ENCODE measurements around the gene NR2C2. TPM values are rescaled to one million over a fixed set of nuclear protein-coding genes. Genes with fewer than 3 reads are reported as not detected.

Gene NR2C2
- total RNA-seq, 2 experiments from 2014 or later, result 47.1 to 47.4 TPM

DNA sequence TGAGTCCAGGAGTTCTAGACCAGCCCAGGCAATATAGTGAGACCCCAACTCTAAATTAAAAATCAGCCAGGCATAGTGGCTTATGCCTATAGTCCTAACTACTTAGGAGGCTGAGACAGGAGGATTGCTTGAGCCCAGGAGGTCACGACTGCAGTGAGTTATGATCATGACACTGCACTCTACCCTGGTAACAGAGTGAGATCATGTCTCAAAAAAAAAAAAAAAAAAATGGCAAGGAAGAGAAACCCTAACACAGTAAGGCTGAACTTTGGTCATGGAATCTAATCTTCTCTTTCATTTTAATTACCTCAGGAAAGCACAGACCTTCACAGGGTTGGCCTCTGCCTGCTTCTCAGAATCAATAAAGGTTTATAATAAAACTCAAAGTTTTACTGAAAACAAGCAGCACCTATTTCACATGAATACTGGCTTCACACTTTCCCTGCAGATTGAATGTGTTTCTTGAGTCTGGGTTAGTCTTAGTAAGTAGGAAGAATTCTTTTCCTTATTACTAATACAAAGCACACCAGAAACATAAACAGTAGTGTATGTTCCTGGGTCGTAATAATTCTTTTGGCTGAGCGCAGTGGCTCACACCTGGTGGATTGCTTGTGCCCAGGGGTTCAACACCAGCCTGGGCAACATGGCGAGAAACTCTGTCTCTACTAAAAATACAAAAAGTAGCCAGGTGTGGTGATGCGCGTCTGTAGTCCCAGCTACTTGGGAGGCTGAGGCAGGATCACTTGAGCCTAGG is 11.6 kb upstream of the NR2C2 start:
- Mint-ChIP-seq H3K4me1 (ENCODE audit: low read depth) (no peaks in the 10 kb centered on the region), H3K9me3 (no peaks in the 10 kb centered on the region), H3K36me3 (ENCODE audit: low read depth) (no peaks in the 10 kb centered on the region), H3K27ac (no peak overlapping the region), H3K4me3 (no peak overlapping the region), H3K27me3 (no peaks in the 10 kb centered on the region)
- CTCF ChIA-PET, result no interaction called here
- DNase-seq (no peak), ATAC-seq (no peak)
- intact Hi-C loops (cut with micrococcal nuclease), result no loop called here
- TF ChIP-seq, protein P1, sequence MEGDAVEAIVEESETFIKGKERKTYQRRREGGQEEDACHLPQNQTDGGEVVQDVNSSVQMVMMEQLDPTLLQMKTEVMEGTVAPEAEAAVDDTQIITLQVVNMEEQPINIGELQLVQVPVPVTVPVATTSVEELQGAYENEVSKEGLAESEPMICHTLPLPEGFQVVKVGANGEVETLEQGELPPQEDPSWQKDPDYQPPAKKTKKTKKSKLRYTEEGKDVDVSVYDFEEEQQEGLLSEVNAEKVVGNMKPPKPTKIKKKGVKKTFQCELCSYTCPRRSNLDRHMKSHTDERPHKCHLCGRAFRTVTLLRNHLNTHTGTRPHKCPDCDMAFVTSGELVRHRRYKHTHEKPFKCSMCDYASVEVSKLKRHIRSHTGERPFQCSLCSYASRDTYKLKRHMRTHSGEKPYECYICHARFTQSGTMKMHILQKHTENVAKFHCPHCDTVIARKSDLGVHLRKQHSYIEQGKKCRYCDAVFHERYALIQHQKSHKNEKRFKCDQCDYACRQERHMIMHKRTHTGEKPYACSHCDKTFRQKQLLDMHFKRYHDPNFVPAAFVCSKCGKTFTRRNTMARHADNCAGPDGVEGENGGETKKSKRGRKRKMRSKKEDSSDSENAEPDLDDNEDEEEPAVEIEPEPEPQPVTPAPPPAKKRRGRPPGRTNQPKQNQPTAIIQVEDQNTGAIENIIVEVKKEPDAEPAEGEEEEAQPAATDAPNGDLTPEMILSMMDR (IDR thresholded peaks at IDR 0.05), result no peak
- POLR2A ChIA-PET, result no interaction called here

DNA sequence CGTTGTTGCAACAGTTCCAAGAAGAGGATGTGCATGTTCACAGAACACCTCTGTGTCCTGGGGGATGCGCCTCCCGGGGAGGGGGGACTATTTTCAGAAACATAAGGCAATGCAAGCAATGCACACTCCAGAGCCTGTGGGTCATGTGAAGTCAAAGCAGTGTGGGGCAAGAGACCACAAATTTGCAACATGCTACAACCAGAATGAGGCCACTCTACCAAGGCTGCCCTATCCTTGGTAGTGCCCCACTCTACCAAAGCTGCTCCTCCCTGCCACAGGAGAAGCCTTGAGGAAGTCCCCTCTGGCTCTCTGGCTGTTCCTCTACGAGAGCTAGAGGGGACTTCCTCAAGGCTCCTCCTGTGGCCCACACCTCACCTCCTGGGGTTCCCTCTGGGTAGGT is 8.4 kb upstream of the NR2C2 start:
- H3K27ac Mint-ChIP-seq, result no peak overlapping the region
- POLR2A ChIA-PET, result no interaction called here
- ATAC-seq (no peak), DNase-seq (no peak)
- CTCF ChIA-PET, result interaction anchor here (0.6 to 1.4 kb wide), 2 partner anchors 17 to 121 kb away, joined by 3 to 5 read pairs; no protein-coding TSS in a partner anchor
- H3K4me1 Mint-ChIP-seq (ENCODE audit: low read depth), result peaks cover 8% of the 10 kb centered on the region
- TF ChIP-seq, protein P1 (IDR thresholded peaks at IDR 0.05), result no peak
- no peak overlapping the region for H3K4me3 Mint-ChIP-seq
- peaks cover 2% of the 10 kb centered on the region for H3K36me3 Mint-ChIP-seq (ENCODE audit: low read depth)
- H3K9me3 Mint-ChIP-seq, result no peaks in the 10 kb centered on the region
- no peaks in the 10 kb centered on the region for H3K27me3 Mint-ChIP-seq
- intact Hi-C loops (cut with micrococcal nuclease), result no loop called here

DNA sequence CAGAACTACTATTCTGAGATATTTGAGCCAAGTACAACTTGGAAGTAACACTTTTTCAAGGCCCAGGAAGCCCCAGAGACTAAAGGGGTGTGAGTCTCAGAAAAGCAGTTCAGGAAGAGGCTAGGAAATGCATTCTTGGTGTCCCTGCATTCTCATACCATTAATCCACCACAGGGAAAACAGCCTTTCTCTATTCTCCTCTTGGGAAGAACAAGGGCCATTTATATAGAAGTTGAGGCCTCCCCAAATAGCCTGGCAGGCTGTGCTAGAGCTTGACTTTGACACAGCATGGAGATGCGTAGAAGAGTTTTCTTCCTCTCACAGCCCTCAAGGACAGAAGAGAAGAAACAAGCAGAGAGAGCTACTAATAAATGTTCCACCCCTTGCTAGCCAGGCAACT is 5.5 kb upstream of the NR2C2 start:
- TF ChIP-seq, protein P1 (IDR thresholded peaks at IDR 0.05), result no peak
- H3K4me1 Mint-ChIP-seq (ENCODE audit: low read depth), result peaks cover 23% of the 10 kb centered on the region
- H3K36me3 Mint-ChIP-seq (ENCODE audit: low read depth), result peaks cover 22% of the 10 kb centered on the region
- H3K27me3 Mint-ChIP-seq, result no peaks in the 10 kb centered on the region
- no peak for DNase-seq
- ChIA-PET POLR2A (interaction anchor here (0.6 kb wide), 1 partner anchor 855 kb away, joined by 3 read pairs; no protein-coding TSS in a partner anchor), CTCF (no interaction called here)
- no peak overlapping the region for H3K27ac Mint-ChIP-seq
- intact Hi-C loops (cut with micrococcal nuclease), result no loop called here
- ATAC-seq, result no peak
- H3K9me3 Mint-ChIP-seq, result no peaks in the 10 kb centered on the region
- no peak overlapping the region for H3K4me3 Mint-ChIP-seq

DNA sequence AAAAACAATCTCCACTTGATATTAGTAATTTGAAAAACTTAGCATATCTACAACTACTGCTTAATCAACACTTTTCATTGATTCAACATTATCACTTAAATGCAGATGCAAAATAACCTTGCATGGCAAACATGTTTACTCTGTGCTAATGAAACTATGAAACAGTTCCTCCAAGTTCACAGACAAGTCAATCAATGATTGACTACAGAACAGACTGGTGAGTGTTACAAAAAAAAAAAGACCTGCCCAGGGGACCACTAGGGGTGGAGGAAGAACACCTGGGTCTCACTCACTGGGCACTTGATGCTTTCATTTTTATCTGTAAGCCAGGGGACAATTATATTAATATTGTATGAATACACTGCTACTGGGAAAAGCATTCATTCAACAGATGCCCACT is 4.3 kb upstream of the NR2C2 start:
- ChIA-PET POLR2A (interaction anchor here (1.2 kb wide), 1 partner anchor 112 kb away, joined by 3 read pairs; no protein-coding TSS in a partner anchor), CTCF (interaction anchor here (2.4 kb wide), 1 partner anchor 17 kb away, joined by 12 read pairs; no protein-coding TSS in a partner anchor)
- Mint-ChIP-seq H3K4me3 (no peak overlapping the region), H3K36me3 (ENCODE audit: low read depth) (peaks cover 22% of the 10 kb centered on the region), H3K27ac (no peak overlapping the region), H3K4me1 (ENCODE audit: low read depth) (peaks cover 23% of the 10 kb centered on the region), H3K9me3 (no peaks in the 10 kb centered on the region), H3K27me3 (no peaks in the 10 kb centered on the region)
- no peak for ATAC-seq
- TF ChIP-seq, protein P1 (IDR thresholded peaks at IDR 0.05), result no peak
- intact Hi-C loops (cut with micrococcal nuclease), result no loop called here
- DNase-seq, result no peak

DNA sequence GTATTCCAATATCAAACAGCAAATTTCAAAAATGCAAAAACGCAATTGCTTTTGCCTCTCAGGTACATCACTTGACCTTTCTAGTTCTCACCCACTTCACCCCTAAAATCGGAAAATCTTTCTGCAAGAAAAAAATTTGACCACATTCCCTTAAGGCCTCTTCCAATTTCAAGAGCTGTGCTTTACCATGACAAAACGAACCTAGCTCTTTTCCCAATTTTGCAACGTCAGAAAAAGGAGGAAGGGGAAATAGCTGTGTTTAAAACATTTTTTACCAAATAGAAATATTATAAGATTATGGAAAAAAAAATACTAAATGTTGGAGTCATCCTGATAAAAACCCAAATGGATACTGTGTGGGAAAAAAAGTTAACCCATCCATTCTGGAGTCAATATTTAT is 1.1 kb upstream of the NR2C2 start:
- Mint-ChIP-seq H3K4me3 (peak overlapping the region; percentile 97), H3K4me1 (ENCODE audit: low read depth) (peaks cover 36% of the 10 kb centered on the region), H3K27me3 (no peaks in the 10 kb centered on the region), H3K36me3 (ENCODE audit: low read depth) (peaks cover 32% of the 10 kb centered on the region), H3K9me3 (no peaks in the 10 kb centered on the region), H3K27ac (peak overlapping the region; percentile 52)
- ChIA-PET POLR2A (interaction anchor here (1.2 to 1.8 kb wide), 4 partner anchors 9 to 118 kb away, joined by 3 to 9 read pairs (median 6); partner anchors contain the start of gene MRPS25), CTCF (interaction anchor here (0.9 to 2.0 kb wide), 2 partner anchors 25 to 162 kb away, joined by 3 to 6 read pairs; no protein-coding TSS in a partner anchor)
- intact Hi-C loops (cut with micrococcal nuclease), result no loop called here
- no peak for ATAC-seq
- TF ChIP-seq, protein P1 (IDR thresholded peaks at IDR 0.05), result no peak
- DNase-seq, result no peak

Data from activated CD8-positive, alpha-beta T cell treated with anti-CD3 and anti-CD28 coated beads for 36 hours (primary cell).